ENCODE measurements around the gene REEP1.
A peak's percentile ranks its signal among the peaks of the same experiment; 100 is the strongest.
"Not testable (repeated sequence)": the region's sequence is repeated elsewhere in the genome, so short reads cannot be mapped to it uniquely, and the experiment has no call there.

The REEP1 gene

GRCh38 chr2:86224645-86225355 lies 112.6 kb downstream of the REEP1 start:
- DNase-seq (ENCODE audit: low spot score): no peak

GRCh38 chr2:86223927-86224560 lies 113.4 kb downstream of the REEP1 start:
- no peak for DNase-seq (ENCODE audit: low spot score)

GRCh38 chr2:86223140-86223926 lies 114.1 kb downstream of the REEP1 start:
- no peak for DNase-seq (ENCODE audit: low spot score)

- DNase-seq (ENCODE audit: low spot score): peak; percentile 73
Observed at GRCh38 chr2:86221066-86221684, 116.3 kb downstream of the REEP1 start.

GRCh38 chr2:86219896-86220295 lies 117.5 kb downstream of the REEP1 start:
- no peak for DNase-seq (ENCODE audit: low spot score)

GRCh38 chr2:86218124-86218523 lies 119.3 kb downstream of the REEP1 start:
- no peak for DNase-seq (ENCODE audit: low spot score)

GRCh38 chr2:86216575-86217555 lies 120.6 kb downstream of the REEP1 start:
- peak; percentile 46 for DNase-seq (ENCODE audit: low spot score)

GRCh38 chr2:86214503-86214832 lies 123.0 kb downstream of the REEP1 start:
- no peak for DNase-seq (ENCODE audit: low spot score)

GRCh38 chr2:86213699-86214502 lies 123.5 kb downstream of the REEP1 start:
- peak; percentile 77 for DNase-seq (ENCODE audit: low spot score)

GRCh38 chr2:86213056-86213455 lies 124.4 kb downstream of the REEP1 start:
- no peak for DNase-seq (ENCODE audit: low spot score)

GRCh38 chr2:86211796-86212188 lies 125.6 kb downstream of the REEP1 start:
- DNase-seq (ENCODE audit: low spot score): no peak

GRCh38 chr2:86211033-86211795 lies 126.2 kb downstream of the REEP1 start:
- DNase-seq (ENCODE audit: low spot score): no peak

GRCh38 chr2:86204458-86204857 lies 133.0 kb downstream of the REEP1 start:
- DNase-seq (ENCODE audit: low spot score): no peak

GRCh38 chr2:86203614-86204013 lies 133.8 kb downstream of the REEP1 start:
- no peak for DNase-seq (ENCODE audit: low spot score)

GRCh38 chr2:86202702-86203101 lies 134.7 kb downstream of the REEP1 start:
- no peak for DNase-seq (ENCODE audit: low spot score)

GRCh38 chr2:86202336-86202692 lies 135.1 kb downstream of the REEP1 start:
- no peak for DNase-seq (ENCODE audit: low spot score)

- no peak for DNase-seq (ENCODE audit: low spot score)
Observed at GRCh38 chr2:86201671-86202335, 135.6 kb downstream of the REEP1 start.

- DNase-seq (ENCODE audit: low spot score): not testable (repeated sequence)
Observed at GRCh38 chr2:86200564-86200963, 136.9 kb downstream of the REEP1 start.

- DNase-seq (ENCODE audit: low spot score): no peak
Observed at GRCh38 chr2:86199834-86200177, 137.6 kb downstream of the REEP1 start.
